ENCODE results near the gene LYZ.
A peak's percentile ranks its signal among the peaks of the same experiment; 100 is the strongest.

Gene LYZ

GRCh38 chr12:69339999-69340398, 8.2 kb upstream of the LYZ start:
- DNase-seq, result no peak

DNA sequence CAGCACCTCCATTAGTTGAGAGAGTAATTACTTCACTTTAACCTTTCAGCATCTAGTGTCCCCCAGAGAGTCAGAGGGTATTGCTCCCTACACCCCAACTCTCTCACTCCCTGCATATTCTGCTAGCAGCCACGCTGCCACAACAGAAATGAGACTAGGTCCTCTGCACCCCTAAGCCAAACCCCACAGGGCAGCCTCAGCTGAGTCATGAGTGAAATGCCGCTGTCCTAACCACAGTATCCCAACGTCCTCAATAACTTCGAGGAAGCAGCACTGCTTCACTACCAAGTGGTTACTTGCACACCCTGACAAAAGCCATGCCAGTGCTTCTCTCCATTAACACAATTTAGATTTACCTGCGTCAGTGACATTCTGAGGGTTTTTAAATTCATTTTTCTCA, 6.9 kb upstream of the LYZ start:
- no peak for DNase-seq

GRCh38 chr12:69342421-69342820, 5.8 kb upstream of the LYZ start:
- no peak for DNase-seq

- no peak for DNase-seq
Observed at GRCh38 chr12:69343357-69343756, 4.8 kb upstream of the LYZ start.

GRCh38 chr12:69343885-69344612, 4.1 kb upstream of the LYZ start:
- DNase-seq, result no peak

DNA sequence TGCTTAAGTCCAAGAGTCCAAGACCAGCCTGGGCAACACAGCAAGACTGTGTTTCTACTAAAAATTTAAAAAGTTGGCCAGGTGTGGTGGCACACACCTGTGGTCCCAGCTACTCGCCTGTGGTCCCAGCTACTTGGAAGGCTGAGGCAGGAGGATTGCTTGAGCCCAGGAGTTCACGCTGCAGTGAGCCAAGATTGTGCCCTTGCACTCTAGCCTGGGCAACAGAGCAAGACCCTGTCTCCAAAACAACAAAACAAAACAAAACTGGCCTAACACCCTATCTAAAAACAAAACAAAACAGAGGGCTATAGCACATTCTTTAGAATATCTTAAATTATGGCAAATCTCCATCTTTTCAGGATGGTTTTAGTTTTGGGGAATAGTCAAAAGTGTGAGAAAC, 3.1 kb upstream of the LYZ start:
- no peak for DNase-seq

DNA sequence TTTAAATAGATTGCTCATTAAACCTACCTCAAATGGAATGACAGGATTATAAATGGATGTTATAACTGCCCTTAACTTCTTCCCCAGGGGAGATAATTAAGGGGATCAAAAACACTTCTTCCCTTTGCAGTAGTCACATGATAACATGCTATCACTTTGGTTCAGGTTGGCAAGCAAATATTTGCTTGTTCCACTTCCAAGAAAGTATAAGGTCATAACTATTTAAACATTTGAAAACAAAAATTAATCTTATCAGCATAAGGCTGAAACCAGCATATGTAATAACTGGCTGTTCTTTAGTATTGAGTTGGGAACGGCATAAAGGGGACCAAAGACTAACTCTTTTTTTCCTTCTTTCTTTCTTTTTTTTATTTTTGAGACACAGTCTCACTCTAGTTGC, 2.4 kb upstream of the LYZ start:
- DNase-seq, result no peak

DNA sequence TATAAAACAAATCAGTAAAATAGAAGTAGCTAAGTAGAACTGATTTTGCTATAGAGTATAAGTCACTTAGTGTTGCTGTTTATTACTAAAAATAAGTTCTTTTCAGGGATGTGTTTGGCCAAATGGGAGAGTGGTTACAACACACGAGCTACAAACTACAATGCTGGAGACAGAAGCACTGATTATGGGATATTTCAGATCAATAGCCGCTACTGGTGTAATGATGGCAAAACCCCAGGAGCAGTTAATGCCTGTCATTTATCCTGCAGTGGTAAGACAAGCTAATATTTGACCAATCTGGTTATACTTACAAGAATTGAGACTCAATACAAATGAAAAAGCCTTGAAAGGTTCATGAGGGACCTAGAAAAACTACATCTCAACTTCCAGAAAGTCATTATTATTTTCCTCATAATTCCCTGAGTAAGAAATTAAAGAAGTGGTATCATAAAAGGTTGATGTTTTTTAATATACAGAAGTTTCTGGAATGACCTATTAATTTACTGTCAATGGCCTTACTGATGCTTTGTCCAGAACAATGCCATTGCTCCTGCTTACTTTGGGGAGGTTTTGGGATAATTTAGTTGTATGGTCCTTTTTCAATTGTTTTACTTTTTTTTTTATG, 1.9 kb downstream of the LYZ start:
- no peak for DNase-seq

GRCh38 chr12:69350777-69351176, 2.6 kb downstream of the LYZ start:
- no peak for DNase-seq

GRCh38 chr12:69351462-69352236, 3.5 kb downstream of the LYZ start:
- DNase-seq, result no peak

DNA sequence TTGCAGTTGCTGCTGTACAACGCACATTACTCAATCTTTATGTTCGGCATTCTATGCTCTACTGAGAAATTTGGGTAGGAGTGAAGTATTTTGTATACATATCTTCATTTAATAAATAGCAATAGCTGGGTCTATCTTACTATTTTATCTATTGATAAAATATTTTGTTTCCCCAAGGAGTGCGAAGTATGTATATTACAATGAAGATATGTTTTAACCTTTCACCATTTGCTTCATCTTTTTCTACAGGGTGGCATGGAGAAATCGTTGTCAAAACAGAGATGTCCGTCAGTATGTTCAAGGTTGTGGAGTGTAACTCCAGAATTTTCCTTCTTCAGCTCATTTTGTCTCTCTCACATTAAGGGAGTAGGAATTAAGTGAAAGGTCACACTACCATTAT, 4.7 kb downstream of the LYZ start:
- DNase-seq, result no peak

DNA sequence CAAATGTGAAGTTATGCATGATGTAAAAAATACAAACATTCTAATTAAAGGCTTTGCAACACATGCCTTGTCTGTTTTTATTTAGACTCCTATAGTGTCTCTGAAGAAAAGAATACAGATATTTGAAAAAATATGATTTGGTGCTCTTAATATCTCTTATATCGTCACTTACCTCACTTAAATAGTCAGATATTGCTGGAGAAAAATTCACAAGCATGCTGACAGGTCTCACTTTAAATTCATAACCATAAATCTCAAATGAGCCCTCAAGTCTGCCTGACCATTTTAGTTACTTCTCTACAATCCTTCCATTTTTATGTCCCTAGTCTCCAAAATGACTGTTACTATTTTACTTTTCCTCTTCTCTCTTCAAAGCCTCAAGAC, 6.0 kb downstream of the LYZ start:
- no peak for DNase-seq

GRCh38 chr12:69354556-69355187, 6.5 kb downstream of the LYZ start:
- no peak for DNase-seq

- no peak for DNase-seq
Observed at GRCh38 chr12:69355363-69356028, 7.3 kb downstream of the LYZ start.

DNA sequence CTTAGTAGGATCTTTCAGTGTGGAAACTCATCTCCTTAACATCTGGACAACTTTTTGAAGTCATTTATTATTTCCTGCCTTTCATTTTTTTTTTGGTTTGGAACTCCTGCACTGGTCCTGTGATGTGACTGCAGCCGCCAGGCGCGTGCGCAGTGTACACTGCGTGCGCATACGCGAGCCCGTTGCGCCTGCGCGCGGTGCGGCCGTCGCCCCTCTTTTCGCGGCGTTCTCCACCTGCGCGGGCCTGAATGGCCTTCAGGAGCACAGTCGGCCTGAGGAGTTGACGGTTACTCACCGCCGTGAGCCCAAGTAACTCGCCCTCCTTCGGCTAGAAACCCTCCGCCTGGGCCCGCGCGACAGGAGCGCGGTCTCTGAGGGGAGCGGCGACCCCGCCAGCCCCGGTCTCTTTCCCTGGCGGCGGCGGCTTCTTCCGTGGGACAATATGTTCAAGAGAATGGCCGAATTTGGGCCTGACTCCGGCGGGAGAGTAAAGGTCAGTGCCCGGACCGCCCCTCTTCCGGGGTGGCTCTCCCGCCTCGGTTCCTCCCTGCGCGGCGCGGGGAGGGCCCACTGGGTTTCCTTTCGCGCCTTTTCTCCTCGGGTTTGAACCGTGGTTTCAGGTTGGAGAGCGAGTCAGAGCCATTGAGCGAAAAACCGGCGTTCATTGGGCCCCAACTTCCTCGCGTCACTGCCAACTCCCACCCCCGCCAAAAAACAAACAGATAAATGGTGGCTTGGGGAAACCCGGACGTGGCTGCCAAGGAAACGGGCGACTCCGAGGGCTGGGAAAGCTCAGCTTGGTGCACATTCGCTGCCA, 11.6 kb downstream of the LYZ start, which contains the start of gene YEATS4:
YEATS4 (plus strand) TSS at position 213 of the 817 bp plus-strand sequence; CDS start at position 443, 230 bp downstream.
- DNase-seq, result peak; percentile 94

DNA sequence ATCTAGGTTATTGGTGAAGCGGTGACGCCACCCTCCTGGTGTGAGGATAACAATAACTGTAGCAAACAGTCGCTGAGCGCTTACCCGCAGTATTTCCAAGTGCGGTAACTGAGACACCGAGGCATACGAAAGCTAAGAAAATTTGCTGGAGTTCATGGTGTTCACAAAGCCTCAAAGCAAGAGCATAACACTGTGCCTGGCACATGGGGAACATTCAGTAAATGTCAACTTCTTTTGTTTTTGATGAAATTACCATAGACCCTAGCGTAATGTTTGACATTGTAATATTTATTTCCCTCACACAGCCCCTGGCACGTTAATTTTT, 12.1 kb downstream of the LYZ start:
- no peak for DNase-seq

DNA sequence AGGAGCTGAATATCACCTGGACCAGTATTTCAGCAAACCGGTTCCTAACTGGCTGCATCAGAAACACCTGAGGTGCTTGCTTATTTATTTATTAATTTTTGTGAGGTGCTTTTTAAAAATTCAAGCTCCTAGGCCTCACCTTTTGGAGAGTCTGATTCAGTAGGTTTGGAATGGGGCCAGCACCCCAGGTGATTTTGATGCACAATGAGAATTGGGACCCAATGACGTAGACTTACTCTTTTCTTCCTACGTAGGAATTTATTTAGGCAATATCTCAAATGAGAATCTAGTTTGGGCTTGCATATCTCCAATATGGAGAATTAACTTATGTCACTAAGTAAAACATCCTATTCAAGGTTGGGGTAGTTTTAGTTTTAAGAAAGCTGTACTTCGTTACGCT, 18.6 kb downstream of the LYZ start:
- no peak for DNase-seq

DNA sequence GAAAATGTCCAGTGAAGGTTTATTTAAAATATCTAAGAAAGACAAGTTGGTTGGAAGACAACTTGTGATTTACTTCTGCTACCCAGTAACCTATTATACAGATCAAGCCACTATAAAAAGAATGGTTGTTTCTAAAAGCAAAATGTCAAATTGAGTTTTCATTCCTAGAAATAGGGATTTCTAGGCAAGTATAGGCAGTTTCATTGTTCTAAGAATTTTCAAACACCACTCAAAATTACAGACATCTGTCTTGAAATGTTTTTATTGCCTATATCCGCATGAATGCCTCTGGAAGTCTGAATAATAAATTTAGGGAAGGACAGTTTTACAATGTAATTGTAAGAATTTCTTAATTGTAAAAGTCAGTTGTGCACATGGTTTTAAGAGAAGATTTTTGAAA, 20.0 kb downstream of the LYZ start:
- DNase-seq, result no peak

GRCh38 chr12:69383074-69383473, 34.9 kb downstream of the LYZ start:
- no peak for DNase-seq

- DNase-seq, result no peak
Observed at GRCh38 chr12:69385038-69385437, 36.9 kb downstream of the LYZ start.

DNA sequence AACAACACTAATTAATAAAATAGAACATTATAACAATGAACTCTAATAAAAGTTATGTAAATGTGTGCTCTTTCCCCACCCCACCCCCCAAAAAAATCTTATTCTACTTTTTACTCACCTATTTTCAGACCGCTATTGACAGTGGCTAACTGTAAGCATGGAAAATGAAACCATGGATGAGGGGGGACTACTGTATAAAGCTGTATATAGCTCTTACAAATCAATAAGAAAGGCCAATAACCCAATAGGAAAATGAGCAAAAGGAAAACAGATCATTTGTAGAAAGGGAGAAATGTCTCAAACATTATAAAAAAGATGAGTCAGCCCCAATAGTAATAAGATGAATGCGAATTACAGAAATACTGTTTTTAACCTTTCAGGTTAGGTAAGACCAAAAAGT, 38.7 kb downstream of the LYZ start:
- DNase-seq, result peak; percentile 24

- DNase-seq, result no peak
Observed at GRCh38 chr12:69388371-69388770, 40.2 kb downstream of the LYZ start.

All from activated CD4-positive, alpha-beta T cell treated with anti-CD3 and anti-CD28 coated beads, Interleukin-2, amount 50 U/mL, for 16 hours (primary cell).